ENCODE results near the gene RHBG. TPM values are rescaled to one million over a fixed set of nuclear protein-coding genes. Genes with fewer than 3 reads are reported as not detected.

Gene RHBG
- total RNA-seq, 1 donor from 2014 or later = not detected

- no peak for TF ChIP-seq CTCF (IDR thresholded peaks at IDR 0.05; ENCODE audit: borderline replicate concordance)
Observed at GRCh38 chr1:156412653-156413321, 43.8 kb downstream of the RHBG start.

DNA sequence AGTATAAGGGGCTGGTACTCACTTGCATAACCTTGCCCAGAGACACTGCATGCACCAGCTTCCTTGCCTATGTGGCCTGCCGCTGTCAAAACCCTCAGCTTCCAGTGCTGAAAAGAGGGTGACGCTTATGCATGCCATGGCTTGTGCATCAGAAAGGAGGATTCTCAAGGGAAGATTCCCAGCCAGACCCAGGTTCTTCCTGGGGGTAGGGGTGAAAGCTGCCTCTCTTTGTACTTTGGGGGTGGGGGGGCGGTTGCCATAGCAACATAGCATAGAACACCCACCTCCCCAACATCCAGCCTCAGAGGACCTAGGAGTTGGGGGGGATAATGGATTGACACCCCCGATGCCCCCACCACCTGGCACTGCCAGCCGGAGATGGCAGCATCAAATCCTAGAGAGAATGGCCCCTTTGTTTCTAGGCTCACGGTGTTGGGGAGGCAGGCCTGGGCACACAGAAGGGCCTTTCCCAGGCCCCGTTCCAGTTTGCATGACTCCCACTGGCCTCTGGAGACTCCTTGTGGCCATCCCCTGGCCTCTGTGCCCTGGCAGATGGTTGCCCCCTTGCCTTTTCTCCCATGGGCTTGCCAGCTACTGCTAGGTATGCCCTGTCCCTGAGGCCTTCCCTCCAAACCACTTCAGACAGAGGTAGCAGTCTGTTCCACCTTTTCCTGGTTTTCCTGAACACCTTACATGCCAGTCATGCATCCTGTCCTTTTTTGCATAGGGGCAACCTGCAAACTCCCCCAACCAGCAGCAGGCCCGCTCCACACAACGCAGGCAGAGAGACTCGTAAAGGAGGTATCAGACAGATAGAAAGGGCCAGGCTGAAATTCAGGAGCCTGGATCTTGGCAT is 44.6 kb downstream of the RHBG start:
- intact Hi-C loops (cut with micrococcal nuclease) = no loop called here
- H3K27ac ChIP-seq (replicated peaks) = no peak overlapping the region
- no peaks in the 10 kb centered on the region for H3K4me1 ChIP-seq
- H3K36me3 ChIP-seq = no peaks in the 10 kb centered on the region
- H3K27me3 ChIP-seq (ENCODE audit: low read depth) = peaks cover 90% of the 10 kb centered on the region
- H3K4me3 ChIP-seq = no peak overlapping the region
- no peaks in the 10 kb centered on the region for H3K9me3 ChIP-seq (replicated peaks)
- no peak for TF ChIP-seq CTCF (IDR thresholded peaks at IDR 0.05; ENCODE audit: borderline replicate concordance)
- DNase-seq = no peak

More at GRCh38 chr1:156412653-156413321, 43.8 kb downstream of the RHBG start:
- Histone ChIP-seq H3K4me3 (no peak overlapping the region), H3K9me3 (replicated peaks) (no peaks in the 10 kb centered on the region), H3K27me3 (ENCODE audit: low read depth) (peaks cover 90% of the 10 kb centered on the region), H3K36me3 (no peaks in the 10 kb centered on the region), H3K27ac (replicated peaks) (no peak overlapping the region), H3K4me1 (no peaks in the 10 kb centered on the region)
- intact Hi-C loops (cut with micrococcal nuclease) = no loop called here
- no peak for DNase-seq

GRCh38 chr1:156414461-156415064 is 45.6 kb downstream of the RHBG start:
- no peak overlapping the region for H3K27ac ChIP-seq (replicated peaks)
- intact Hi-C loops (cut with micrococcal nuclease) = no loop called here
- peaks cover 90% of the 10 kb centered on the region for H3K27me3 ChIP-seq (ENCODE audit: low read depth)
- H3K4me1 ChIP-seq = no peaks in the 10 kb centered on the region
- no peak for DNase-seq
- no peak for TF ChIP-seq CTCF (IDR thresholded peaks at IDR 0.05; ENCODE audit: borderline replicate concordance)
- no peak overlapping the region for H3K4me3 ChIP-seq
- H3K9me3 ChIP-seq (replicated peaks) = no peaks in the 10 kb centered on the region
- H3K36me3 ChIP-seq = no peaks in the 10 kb centered on the region

- H3K4me1 ChIP-seq = peaks cover 23% of the 10 kb centered on the region
- no peaks in the 10 kb centered on the region for H3K9me3 ChIP-seq (replicated peaks)
- intact Hi-C loops (cut with micrococcal nuclease) = no loop called here
- H3K4me3 ChIP-seq = no peak overlapping the region
- H3K27ac ChIP-seq (replicated peaks) = no peak overlapping the region
- H3K27me3 ChIP-seq (ENCODE audit: low read depth) = peaks cover 96% of the 10 kb centered on the region
- no peaks in the 10 kb centered on the region for H3K36me3 ChIP-seq
- no peak for DNase-seq
- TF ChIP-seq CTCF (IDR thresholded peaks at IDR 0.05; ENCODE audit: borderline replicate concordance) = no peak
Observed at GRCh38 chr1:156416993-156417392, 48.0 kb downstream of the RHBG start.

DNA sequence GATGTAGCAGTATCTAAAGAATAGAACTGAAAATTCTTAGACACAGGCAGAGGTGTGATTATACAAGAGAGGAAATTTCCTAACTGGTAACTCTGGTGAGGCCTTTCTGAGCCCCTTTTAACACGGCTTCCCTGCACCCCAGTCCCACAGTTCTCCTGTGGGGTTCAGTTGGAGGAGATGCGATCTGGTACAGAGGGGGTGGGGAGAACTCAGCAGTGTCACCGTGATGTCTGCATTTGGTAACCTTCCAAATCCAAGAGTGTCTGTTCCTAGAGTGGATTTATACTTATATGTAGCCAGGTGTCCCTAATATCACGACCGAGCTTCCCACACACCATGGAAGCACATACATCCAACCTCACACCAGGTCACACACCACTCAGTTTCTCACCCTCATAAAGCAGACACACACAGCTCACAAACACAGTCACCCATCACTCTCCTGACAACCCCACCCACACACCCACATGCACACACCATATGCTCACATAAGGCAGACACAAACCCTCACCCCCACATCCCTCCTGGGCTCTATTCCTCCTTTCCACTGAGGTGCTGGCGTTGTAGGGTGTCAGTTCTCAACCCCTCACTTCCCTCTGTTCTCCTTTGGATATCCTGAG is 48.5 kb downstream of the RHBG start:
- DNase-seq = no peak
- H3K4me1 ChIP-seq = peaks cover 28% of the 10 kb centered on the region
- no peak overlapping the region for H3K27ac ChIP-seq (replicated peaks)
- peaks cover 99% of the 10 kb centered on the region for H3K27me3 ChIP-seq (ENCODE audit: low read depth)
- H3K4me3 ChIP-seq = no peak overlapping the region
- no peaks in the 10 kb centered on the region for H3K36me3 ChIP-seq
- TF ChIP-seq CTCF (IDR thresholded peaks at IDR 0.05; ENCODE audit: borderline replicate concordance) = no peak
- intact Hi-C loops (cut with micrococcal nuclease) = no loop called here
- no peaks in the 10 kb centered on the region for H3K9me3 ChIP-seq (replicated peaks)

All from left ventricle myocardium inferior (tissue), 1 donor.